Muscle layer of duodenum (tissue), 2 donors: ENCODE measurements around the gene MFF.
"Not testable (repeated sequence)": the region's sequence is repeated elsewhere in the genome, so short reads cannot be mapped to it uniquely, and the experiment has no call there.

Experiments used
- H3K27ac ChIP-seq: one replicate; pipeline ENCODE4 v1.7.0; 2013; ENCODE audit warnings: mild to moderate bottlenecking, low read length
- H3K27me3 ChIP-seq: one replicate; pipeline ENCODE4 v1.7.0; 2013; ENCODE audit warnings: low read depth, mild to moderate bottlenecking, control low read depth, low read length
- H3K36me3 ChIP-seq, 2 donors: one replicate each; pipeline ENCODE4 v1.7.0; 2013; ENCODE audit warnings: low read length in 2 of 2, control low read depth in 1 of 2, mild to moderate bottlenecking in 1 of 2; ENCODE audit not compliant: insufficient read depth in 2 of 2, control insufficient read depth in 1 of 2
- H3K4me1 ChIP-seq, 2 donors: one replicate each; pipeline ENCODE4 v1.7.0; 2013; ENCODE audit warnings: low read length in 2 of 2, mild to moderate bottlenecking in 2 of 2, control low read depth in 1 of 2, moderate library complexity in 1 of 2; ENCODE audit not compliant: insufficient read depth in 2 of 2, control insufficient read depth in 1 of 2
- H3K4me3 ChIP-seq, 2 donors: one replicate each; pipeline ENCODE4 v1.7.0; 2013; ENCODE audit warnings: low read length in 2 of 2, low read depth in 1 of 2, mild to moderate bottlenecking in 1 of 2
- H3K9me3 ChIP-seq, 2 donors: one replicate each; pipeline ENCODE4 v1.7.0; 2013; ENCODE audit warnings: low read length in 2 of 2, control low read depth in 1 of 2, mild to moderate bottlenecking in 1 of 2; ENCODE audit not compliant: control insufficient read depth in 1 of 2
- donor health status: healthy.

Gene MFF

DNA sequence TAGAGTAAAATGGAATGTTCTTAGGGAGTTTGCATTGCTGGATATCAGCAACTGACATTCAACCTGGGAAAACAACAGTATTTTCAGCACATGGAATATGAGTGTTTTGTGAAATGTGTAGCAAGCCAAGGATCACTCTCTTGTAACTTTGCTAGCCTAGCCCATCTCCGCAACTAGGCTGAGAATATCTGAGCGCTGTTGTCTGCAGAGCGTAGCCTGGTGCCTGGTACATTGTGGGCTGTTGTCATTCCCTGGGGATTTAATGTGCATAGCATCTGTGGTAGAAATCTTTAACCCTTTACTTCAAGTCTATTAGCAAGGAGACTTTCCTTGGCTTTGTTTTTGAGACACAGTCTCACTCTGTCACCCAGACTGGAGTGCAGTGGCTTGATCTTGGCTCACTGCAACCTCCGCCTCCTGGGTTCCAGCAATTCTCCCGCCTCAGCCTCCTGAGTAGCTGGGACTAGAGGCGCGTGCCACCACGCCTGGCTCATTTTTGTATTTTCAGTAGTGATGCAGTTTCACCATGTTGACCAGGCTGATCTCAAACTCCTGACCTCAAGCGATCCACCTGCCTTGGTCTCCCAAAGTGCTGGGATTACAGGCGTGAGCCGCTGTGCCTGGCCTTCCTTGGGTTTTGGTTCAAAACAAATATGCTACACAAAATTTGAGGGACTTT is 39.7 kb downstream of the MFF start:
- not testable (repeated sequence) for H3K9me3 ChIP-seq, H3K27me3 ChIP-seq, H3K4me1 ChIP-seq, H3K4me3 ChIP-seq, H3K27ac ChIP-seq
- H3K36me3 ChIP-seq: peaks cover 12 to 20% of the 10 kb centered on the region in 2 donors

DNA sequence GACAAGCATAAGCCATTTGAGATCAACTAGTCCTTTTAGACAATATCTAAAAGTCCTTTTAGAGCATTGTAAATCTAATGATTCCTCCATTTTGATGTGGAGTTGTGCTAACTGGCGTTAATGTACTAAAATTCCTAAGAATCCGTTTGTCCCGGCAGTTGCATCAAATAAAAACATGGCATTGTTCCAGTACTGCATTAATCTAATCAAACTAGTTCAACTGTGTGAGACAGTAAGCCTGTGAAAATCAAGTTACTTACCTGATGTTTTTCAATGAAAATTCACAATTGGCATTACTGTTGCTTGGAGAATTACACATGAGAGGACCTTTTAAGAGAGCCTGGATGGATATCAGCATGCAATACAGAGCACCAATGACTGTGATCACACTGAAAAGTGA is 40.8 kb downstream of the MFF start:
- H3K4me1 ChIP-seq: peaks cover 0 to 5% of the 10 kb centered on the region in 2 donors
- H3K9me3 ChIP-seq: no peaks in the 10 kb centered on the region
- no peak overlapping the region for H3K4me3 ChIP-seq
- peaks cover 10% of the 10 kb centered on the region in 2 donors for H3K36me3 ChIP-seq
- no peak overlapping the region for H3K27ac ChIP-seq
- H3K27me3 ChIP-seq: no peaks in the 10 kb centered on the region

DNA sequence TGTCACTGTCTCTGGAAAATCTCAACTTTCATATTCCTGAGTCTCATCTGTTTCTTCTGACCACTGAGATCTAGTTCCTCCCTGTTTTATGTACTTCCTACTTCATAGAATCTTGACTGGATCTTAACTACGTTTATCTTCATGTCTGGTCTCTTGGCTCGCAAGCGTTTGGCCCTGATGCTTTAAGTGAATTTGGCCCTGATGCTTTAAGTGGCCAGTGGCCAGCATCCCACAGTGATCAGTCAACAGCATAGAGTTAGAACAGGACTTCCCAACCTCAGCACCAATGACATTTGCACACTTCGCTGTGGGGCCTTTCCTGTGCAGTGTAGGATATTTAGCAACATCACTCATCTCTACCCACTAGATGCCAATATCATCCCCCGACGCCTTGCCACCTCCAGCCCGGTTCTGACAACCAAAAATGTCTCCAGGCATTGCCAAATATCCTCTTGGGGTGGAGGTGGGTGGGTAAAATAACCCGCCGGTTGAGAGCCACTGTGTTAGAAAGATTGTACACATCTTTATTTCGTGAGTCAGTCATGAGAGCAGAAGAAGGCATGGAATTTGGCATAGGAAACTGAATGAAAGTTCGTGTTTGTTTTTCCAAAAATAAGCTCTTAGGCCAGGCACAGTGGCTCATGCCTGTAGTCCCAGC is 41.8 kb downstream of the MFF start:
- Histone ChIP-seq H3K27ac (no peak overlapping the region), H3K36me3 (no peaks in the 10 kb centered on the region), H3K4me3 (no peak overlapping the region), H3K9me3 (no peaks in the 10 kb centered on the region), H3K27me3 (no peaks in the 10 kb centered on the region), H3K4me1 (peaks cover 0 to 5% of the 10 kb centered on the region in 2 donors)

DNA sequence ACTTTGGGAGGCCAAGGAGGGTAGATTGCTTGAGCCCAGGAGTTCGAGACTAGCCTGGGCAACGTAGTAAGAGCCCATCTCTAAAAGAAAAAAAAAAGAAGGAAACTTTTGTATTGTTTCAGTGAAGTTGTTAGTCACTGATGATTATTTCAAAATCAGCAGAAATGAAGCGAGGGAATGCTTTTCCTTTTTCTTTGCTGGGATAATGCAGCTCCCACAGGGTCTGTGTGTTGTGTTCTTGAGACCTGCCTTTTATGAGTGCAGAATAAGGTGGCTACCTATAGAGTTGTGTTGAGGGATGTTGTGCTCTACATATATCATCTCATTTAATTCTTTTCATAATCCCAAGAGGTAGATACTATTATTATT is 42.4 kb downstream of the MFF start:
- Histone ChIP-seq H3K27me3 (no peaks in the 10 kb centered on the region), H3K4me3 (no peak overlapping the region), H3K4me1 (peaks cover 0 to 5% of the 10 kb centered on the region in 2 donors), H3K9me3 (no peaks in the 10 kb centered on the region), H3K36me3 (no peaks in the 10 kb centered on the region), H3K27ac (no peak overlapping the region)

DNA sequence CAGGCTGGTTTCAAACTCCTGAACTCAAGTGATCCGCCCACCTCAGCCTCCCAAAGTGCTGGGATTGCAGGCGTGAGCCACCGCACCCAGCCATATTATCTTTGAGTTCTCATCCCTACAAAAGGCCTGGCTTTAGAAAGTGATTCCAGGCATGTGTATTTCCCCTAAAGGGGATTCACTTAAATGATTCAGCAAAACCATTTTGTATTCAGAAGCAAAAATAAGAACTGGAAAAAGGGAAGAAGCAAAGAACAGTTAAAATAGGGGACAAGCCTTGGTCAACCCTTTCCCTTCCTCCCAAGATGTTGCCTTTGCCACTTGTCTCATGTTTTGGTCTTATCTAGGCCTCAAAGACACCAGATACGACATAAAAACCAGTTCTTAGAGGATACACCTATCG is 43.5 kb downstream of the MFF start:
- peaks cover 3% of the 10 kb centered on the region for H3K27me3 ChIP-seq
- peaks cover 0 to 5% of the 10 kb centered on the region in 2 donors for H3K4me1 ChIP-seq
- H3K36me3 ChIP-seq: no peaks in the 10 kb centered on the region
- no peak overlapping the region for H3K4me3 ChIP-seq
- no peaks in the 10 kb centered on the region for H3K9me3 ChIP-seq
- no peak overlapping the region for H3K27ac ChIP-seq

DNA sequence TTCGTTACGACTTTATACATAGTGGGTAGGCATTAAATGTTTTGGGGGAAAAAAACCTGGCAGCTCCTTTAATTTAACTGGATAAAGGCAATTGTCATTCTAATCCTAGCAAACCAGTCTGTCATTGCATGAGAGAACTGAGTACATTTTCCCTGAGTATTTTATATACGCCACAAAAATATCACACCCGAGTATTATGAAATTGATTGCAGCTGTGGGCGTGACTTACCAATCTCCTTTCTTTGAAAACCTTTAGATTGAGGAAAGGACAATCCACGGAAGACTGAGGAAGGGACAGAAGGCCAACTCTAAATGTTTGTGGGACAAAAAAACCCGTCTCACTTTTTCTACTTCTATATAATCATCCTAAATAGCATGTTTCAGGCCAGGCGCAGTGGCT is 45.0 kb downstream of the MFF start:
- H3K27me3 ChIP-seq: peaks cover 3% of the 10 kb centered on the region
- H3K9me3 ChIP-seq: no peaks in the 10 kb centered on the region
- H3K27ac ChIP-seq: no peak overlapping the region
- no peaks in the 10 kb centered on the region for H3K36me3 ChIP-seq
- H3K4me1 ChIP-seq: peaks cover 0 to 5% of the 10 kb centered on the region in 2 donors
- H3K4me3 ChIP-seq: no peak overlapping the region

DNA sequence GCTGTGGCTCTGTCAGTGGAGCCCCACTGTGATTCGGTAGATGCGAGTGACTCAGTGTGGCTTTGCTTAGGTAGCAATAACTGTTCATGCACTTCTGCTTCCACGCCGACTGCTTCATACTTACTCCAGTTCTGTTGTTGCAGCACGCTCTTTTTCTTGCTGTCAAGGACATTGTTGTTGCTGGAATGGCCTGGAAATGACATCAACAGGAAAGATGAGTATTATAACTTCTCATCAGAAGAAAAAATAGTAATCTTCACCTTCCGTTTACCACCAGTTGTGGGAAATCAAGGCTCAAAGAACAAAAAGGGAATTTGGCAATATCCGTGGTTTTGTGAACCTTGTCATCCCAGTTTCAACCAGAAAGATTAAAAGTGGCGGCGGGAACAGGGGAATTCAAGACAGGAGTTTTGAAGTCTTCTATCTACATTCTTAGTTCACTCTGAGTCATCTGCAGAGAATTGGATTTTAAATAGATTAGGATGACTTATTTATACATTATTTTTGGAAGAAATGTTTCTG is 45.8 kb downstream of the MFF start:
- Histone ChIP-seq H3K27ac (no peak overlapping the region), H3K9me3 (no peaks in the 10 kb centered on the region), H3K36me3 (no peaks in the 10 kb centered on the region), H3K27me3 (peaks cover 3% of the 10 kb centered on the region), H3K4me1 (peaks cover 0 to 5% of the 10 kb centered on the region in 2 donors), H3K4me3 (no peak overlapping the region)

DNA sequence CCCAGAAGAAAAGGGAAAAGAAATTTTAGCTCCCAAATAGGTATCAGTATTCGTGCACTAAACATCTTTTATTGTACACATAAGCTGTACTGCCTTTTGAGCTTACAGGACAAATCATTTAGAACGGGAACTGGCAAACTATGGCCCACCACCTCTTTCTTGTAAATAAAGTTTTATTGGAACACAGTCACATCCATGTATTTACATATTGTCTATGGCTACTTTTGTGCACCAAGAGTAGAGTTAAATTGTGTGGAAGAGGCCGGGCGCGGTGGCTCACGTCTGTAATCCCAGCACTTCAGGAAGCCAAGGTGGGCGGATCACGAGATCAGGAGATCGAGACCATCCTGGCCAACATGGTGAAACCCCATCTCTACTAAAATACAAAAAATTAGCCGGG is 48.3 kb downstream of the MFF start:
- Histone ChIP-seq H3K27me3 (peaks cover 3% of the 10 kb centered on the region), H3K4me1 (no peaks in the 10 kb centered on the region), H3K9me3 (no peaks in the 10 kb centered on the region), H3K27ac (no peak overlapping the region), H3K36me3 (no peaks in the 10 kb centered on the region), H3K4me3 (no peak overlapping the region)

DNA sequence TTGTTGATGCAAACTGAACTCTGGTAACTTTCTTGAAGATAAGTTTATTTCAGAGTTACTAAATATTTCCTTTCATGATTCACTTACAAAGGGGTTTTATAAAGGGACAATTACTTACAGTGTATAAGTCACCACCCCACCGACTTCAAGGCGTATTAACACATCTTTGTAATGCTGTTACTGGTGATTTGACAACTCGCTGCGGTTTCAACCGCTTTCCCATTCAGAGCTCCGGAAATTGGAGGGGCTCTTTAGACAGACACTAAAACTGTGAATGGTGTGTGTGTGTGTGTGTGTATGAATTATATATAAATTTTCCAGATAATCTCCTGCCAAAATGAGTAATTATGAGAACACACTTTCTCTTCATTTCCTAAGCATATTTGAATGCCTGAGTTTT is 49.1 kb downstream of the MFF start:
- no peaks in the 10 kb centered on the region for H3K4me1 ChIP-seq
- no peaks in the 10 kb centered on the region for H3K36me3 ChIP-seq
- H3K9me3 ChIP-seq: no peaks in the 10 kb centered on the region
- H3K27ac ChIP-seq: no peak overlapping the region
- peaks cover 3% of the 10 kb centered on the region for H3K27me3 ChIP-seq
- no peak overlapping the region for H3K4me3 ChIP-seq

DNA sequence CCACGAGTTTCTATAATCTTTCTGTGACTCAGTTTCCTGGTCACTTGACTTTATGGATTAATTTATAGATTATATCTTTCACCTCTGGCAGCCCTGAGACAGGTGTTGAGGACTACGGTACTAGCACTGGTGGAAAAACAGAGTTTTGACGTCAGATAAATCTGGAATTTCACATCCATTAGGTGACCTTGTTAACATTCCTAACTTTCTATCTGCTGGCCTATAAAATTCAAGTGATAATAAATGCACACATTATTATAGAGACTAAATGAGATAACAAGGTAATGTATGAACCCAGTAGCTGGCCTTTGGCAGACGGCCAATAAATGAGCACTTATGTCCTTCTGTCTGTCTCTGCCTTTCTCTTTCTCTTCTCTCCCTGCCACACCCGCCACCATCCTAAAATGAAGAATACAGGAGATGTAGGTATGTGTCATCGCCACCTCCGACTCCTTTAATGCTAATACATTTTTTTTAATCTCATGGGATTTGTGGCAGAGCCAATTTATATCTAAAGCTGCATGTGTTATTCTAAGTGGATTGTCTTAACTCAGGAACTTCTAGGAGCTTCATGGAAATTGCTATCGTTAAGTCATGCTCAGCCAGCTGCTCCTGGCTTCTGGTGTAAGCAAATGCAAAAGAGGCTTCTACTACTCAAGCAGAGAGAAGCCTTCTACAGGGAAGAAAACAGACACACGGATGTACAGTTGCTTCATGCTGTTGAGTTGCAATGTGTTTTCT is 51.8 kb downstream of the MFF start:
- peak overlapping the region in 1 of 2 donors; percentile 30 for H3K4me3 ChIP-seq
- H3K27me3 ChIP-seq: peaks cover 3% of the 10 kb centered on the region
- H3K9me3 ChIP-seq: no peaks in the 10 kb centered on the region
- no peaks in the 10 kb centered on the region for H3K36me3 ChIP-seq
- no peaks in the 10 kb centered on the region for H3K4me1 ChIP-seq
- H3K27ac ChIP-seq: peak overlapping the region; percentile 10

DNA sequence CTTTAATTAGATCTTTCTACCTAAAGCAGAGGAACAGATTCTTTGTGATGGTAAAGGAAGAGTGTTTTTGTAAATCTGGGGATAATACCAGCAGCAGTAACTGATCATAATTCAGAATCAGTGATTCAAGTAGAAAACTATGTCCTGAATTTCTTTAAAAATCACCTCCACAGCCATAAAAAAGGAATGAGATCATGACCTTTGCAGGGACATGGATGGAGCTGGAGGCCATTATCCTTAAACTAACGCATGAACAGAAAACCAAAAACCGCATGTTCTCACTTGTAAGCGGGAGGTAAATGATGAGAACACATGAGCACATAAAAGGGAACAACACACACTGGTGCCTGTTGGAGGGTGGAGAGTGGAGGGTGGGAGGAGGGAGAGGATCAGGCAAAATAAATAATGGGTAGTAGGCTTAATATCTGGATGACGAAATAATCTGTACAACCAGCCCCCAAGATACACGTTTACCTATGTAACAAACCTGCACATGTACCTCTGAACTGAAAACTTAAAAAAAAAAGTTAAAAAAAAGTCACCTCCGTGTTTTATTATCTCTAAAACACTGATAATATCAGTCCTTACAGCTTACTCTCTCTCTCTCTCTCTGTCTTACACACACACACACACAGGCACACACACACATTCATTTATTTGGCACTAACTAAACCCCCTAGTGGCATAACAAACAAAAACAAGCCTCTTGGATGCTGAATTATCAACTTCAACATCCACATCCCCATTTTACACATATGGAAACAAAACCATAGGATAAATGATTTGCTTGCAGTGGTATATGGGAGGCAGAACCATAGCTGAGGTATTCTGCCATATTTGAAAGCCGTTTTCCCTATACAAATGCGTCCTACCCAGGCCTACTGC is 52.7 kb downstream of the MFF start:
- Histone ChIP-seq H3K4me3 (peak overlapping the region in 1 of 2 donors; percentile 43), H3K36me3 (no peaks in the 10 kb centered on the region), H3K4me1 (no peaks in the 10 kb centered on the region), H3K27ac (peak overlapping the region; percentile 67), H3K9me3 (no peaks in the 10 kb centered on the region), H3K27me3 (peaks cover 3% of the 10 kb centered on the region)
